ENCODE data around the gene IL26. TPM values are rescaled to one million over a fixed set of nuclear protein-coding genes. Genes with fewer than 3 reads are reported as not detected.

Gene IL26
- total and polyA plus RNA-seq, 8 donors = not detected

DNA sequence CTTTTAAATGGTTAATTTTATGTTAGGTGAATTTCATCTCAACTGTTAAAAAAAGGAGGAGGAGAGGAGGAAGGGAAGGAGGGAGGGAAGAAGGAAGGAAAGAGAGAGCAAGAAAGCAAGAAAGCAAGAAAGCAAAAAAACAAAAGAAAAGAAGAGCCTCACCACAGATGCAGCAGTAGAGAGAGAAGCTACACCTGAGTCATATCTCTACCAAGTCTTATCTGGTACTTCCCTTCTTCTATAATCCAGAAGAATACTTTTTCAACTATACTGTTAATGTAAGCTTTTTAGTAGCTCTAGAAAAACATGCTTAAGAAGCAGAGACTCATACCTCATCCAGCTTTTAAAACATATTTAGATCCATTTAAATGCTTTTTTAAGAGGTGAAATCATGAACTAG is 5.6 kb upstream of the IL26 start:
- Histone ChIP-seq H3K36me3 (no peaks in the 10 kb centered on the region), H3K27ac (no peak overlapping the region), H3K9me3 (no peaks in the 10 kb centered on the region), H3K4me1 (peaks cover 0 to 4% (median 2%) of the 10 kb centered on the region in 4 donors), H3K27me3 (no peaks in the 10 kb centered on the region), H3K4me3 (no peak overlapping the region)
- intact Hi-C loops (cut with DNase I; ENCODE audit: low total_unique reads) = no loop called here
- DNase-seq = no peak
- TF ChIP-seq, protein P1, sequence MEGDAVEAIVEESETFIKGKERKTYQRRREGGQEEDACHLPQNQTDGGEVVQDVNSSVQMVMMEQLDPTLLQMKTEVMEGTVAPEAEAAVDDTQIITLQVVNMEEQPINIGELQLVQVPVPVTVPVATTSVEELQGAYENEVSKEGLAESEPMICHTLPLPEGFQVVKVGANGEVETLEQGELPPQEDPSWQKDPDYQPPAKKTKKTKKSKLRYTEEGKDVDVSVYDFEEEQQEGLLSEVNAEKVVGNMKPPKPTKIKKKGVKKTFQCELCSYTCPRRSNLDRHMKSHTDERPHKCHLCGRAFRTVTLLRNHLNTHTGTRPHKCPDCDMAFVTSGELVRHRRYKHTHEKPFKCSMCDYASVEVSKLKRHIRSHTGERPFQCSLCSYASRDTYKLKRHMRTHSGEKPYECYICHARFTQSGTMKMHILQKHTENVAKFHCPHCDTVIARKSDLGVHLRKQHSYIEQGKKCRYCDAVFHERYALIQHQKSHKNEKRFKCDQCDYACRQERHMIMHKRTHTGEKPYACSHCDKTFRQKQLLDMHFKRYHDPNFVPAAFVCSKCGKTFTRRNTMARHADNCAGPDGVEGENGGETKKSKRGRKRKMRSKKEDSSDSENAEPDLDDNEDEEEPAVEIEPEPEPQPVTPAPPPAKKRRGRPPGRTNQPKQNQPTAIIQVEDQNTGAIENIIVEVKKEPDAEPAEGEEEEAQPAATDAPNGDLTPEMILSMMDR (IDR thresholded peaks at IDR 0.05) = no peak
- TF ChIP-seq POLR2AphosphoS5 (IDR thresholded peaks at IDR 0.05) (no peak), EP300 (IDR thresholded peaks at IDR 0.05) (no peak), POLR2A (IDR thresholded peaks at IDR 0.05) (no peak)

DNA sequence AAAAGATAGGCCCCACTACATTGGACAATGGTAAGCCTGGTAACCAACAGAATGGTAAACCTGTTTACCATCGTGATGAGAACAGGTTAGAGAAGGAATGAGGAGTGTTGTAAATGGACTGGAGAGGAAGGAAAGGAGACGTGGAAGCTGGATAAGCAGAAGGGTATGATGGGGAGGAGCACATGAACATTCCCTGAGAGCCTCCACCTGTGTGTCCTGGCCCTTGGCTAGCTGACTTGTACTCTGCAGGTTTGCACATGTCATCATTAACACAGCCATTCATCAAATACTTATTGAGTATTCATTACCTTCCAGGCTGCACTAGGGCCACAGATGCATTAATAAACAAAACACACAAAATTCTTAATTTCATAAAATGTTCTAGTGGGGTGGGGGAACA is 4.3 kb upstream of the IL26 start:
- intact Hi-C loops (cut with DNase I; ENCODE audit: low total_unique reads) = loop anchor here (5.0 kb wide), 1 partner anchor 87 kb away; no protein-coding TSS in a partner anchor
- no peak for DNase-seq
- Histone ChIP-seq H3K9me3 (no peaks in the 10 kb centered on the region), H3K27ac (no peak overlapping the region), H3K4me3 (no peak overlapping the region), H3K4me1 (no peaks in the 10 kb centered on the region), H3K27me3 (no peaks in the 10 kb centered on the region), H3K36me3 (no peaks in the 10 kb centered on the region)
- 68 to 75% (median 71%) methylated on average over 2 of the region's 2 CpGs for WGBS, 5 donors
- TF ChIP-seq, protein P1 (IDR thresholded peaks at IDR 0.05) = no peak
- no peak for TF ChIP-seq POLR2A (IDR thresholded peaks at IDR 0.05)
- no peak for TF ChIP-seq POLR2AphosphoS5 (IDR thresholded peaks at IDR 0.05)
- no peak for TF ChIP-seq EP300 (IDR thresholded peaks at IDR 0.05)

DNA sequence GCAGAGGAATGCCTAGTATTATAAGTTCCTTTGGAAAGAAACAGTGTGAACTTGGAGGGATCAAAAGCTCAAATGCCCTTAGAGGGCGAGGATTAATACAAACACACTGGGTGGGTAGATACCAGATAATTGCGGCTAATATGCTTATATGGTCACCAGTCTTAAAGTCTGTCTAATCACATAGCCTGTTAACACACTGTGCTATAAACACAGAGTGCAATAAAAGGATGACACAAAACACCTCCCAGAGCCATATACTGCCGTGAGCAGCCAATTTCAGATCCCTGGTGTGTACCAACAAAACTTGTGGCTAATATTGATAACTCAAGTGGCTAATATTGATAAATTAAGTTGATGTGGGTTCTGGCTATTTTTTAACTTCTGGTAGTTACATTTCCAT is 1.7 kb upstream of the IL26 start:
- H3K4me1 ChIP-seq = peaks cover 0 to 13% (median 10%) of the 10 kb centered on the region in 4 donors
- H3K36me3 ChIP-seq = no peaks in the 10 kb centered on the region
- intact Hi-C loops (cut with DNase I; ENCODE audit: low total_unique reads) = loop anchor here (5.0 kb wide), 1 partner anchor 90 kb away; no protein-coding TSS in a partner anchor
- TF ChIP-seq POLR2AphosphoS5 (IDR thresholded peaks at IDR 0.05) (no peak), POLR2A (IDR thresholded peaks at IDR 0.05) (no peak), EP300 (IDR thresholded peaks at IDR 0.05) (no peak)
- TF ChIP-seq, protein P1 (IDR thresholded peaks at IDR 0.05) = no peak
- no peak overlapping the region for H3K27ac ChIP-seq
- no peak for DNase-seq
- 35 to 78% (median 50%) methylated on average over 3 of the region's 3 CpGs for WGBS, 5 donors
- H3K27me3 ChIP-seq = no peaks in the 10 kb centered on the region
- no peak overlapping the region for H3K4me3 ChIP-seq
- H3K9me3 ChIP-seq = no peaks in the 10 kb centered on the region

DNA sequence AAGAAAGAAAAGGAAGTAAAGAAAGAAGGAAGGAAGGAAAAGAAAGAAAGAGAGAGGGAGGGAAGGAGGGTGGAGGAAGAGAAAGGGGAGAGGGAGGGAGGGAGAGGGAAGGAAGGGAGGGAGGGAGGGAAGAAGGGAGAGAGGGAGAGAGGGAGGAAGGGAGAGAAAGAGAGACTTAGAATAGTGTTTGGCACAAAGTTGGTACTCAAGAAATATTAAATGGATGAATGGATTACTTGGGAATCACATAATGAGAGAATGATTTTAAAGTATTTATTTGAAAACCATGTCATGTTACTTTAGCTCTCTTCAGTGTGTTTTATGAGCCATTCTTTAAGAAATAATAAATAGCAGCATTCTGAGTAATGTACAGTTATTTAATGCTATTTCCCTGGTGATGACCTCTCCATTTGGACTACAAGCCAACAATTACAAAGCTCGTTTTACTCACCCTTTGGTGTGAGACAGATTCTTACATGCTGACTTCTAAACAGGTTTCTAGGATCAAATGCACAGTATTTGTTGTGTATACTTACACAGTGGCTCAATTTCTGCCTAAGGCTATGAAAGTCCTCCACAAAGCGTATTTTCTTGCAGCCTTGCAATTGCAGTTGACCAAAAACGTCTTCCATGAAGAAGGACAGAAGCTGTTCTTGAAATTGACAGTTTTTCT is 861 bp downstream of the IL26 start:
- H3K36me3 ChIP-seq = no peaks in the 10 kb centered on the region
- H3K27me3 ChIP-seq = no peaks in the 10 kb centered on the region
- no peak overlapping the region for H3K4me3 ChIP-seq
- WGBS, 5 donors = 60 to 67% (median 62%) methylated on average over 3 of the region's 3 CpGs
- DNase-seq = no peak
- intact Hi-C loops (cut with DNase I; ENCODE audit: low total_unique reads) = loop anchor here (5.0 kb wide), 1 partner anchor 93 kb away; no protein-coding TSS in a partner anchor
- no peaks in the 10 kb centered on the region for H3K9me3 ChIP-seq
- TF ChIP-seq EP300 (IDR thresholded peaks at IDR 0.05) (no peak), POLR2AphosphoS5 (IDR thresholded peaks at IDR 0.05) (no peak), POLR2A (IDR thresholded peaks at IDR 0.05) (no peak)
- TF ChIP-seq, protein P1 (IDR thresholded peaks at IDR 0.05) = no peak
- H3K27ac ChIP-seq = no peak overlapping the region
- H3K4me1 ChIP-seq = peaks cover 0 to 16% (median 13%) of the 10 kb centered on the region in 4 donors
